SK-N-SH treated with all-trans-retinoic acid at 6 μM for 48 hours (cell line): ENCODE data around the gene DUSP14.

Experiments used
- ISL1 ChIP-seq: fragments of 250-450 bp; sonication (Bioruptor Pico); IDR thresholded peaks from 2 replicates; pipeline ENCODE4 v2.1.2; 2022; ENCODE audit warnings: mild to moderate bottlenecking, moderate library complexity
- OSR1 ChIP-seq: fragments of 250-450 bp; sonication (Bioruptor Pico); IDR thresholded peaks from 2 replicates; pipeline ENCODE4 v1.8.0; 2022; ENCODE audit warnings: moderate library complexity, mild to moderate bottlenecking, inconsistent platforms
- ZC3H10 ChIP-seq: fragments of 250-450 bp; sonication (Bioruptor Pico); IDR thresholded peaks from 2 replicates; pipeline ENCODE4 v1.5.1; 2021; ENCODE audit warnings: mild to moderate bottlenecking, moderate library complexity
- ZFP3 ChIP-seq: fragments of 250-450 bp; sonication (Bioruptor Pico); IDR thresholded peaks from 2 replicates; pipeline ENCODE4 v1.5.0; 2020; ENCODE audit warnings: mild to moderate bottlenecking, moderate library complexity
- TF ChIP-seq, protein P1 (sequence below): fragments of 250-450 bp; sonication (Bioruptor Pico); IDR thresholded peaks from 2 replicates; pipeline ENCODE4 v1.5.0; 2020; ENCODE audit warnings: mild to moderate bottlenecking, moderate library complexity
- TF ChIP-seq, protein P2 (sequence below): fragments of 250-450 bp; sonication (Bioruptor Pico); IDR thresholded peaks from 2 replicates; pipeline ENCODE4 v1.8.0; 2021; ENCODE audit warnings: low read depth, mild to moderate bottlenecking, moderate library complexity, borderline replicate concordance
- TF ChIP-seq, protein P3 (sequence below): fragments of 250-450 bp; sonication (Bioruptor Pico); IDR thresholded peaks from 2 replicates; pipeline ENCODE4 v1.8.0; 2020; ENCODE audit warnings: mild to moderate bottlenecking, moderate library complexity, borderline replicate concordance

DNA sequence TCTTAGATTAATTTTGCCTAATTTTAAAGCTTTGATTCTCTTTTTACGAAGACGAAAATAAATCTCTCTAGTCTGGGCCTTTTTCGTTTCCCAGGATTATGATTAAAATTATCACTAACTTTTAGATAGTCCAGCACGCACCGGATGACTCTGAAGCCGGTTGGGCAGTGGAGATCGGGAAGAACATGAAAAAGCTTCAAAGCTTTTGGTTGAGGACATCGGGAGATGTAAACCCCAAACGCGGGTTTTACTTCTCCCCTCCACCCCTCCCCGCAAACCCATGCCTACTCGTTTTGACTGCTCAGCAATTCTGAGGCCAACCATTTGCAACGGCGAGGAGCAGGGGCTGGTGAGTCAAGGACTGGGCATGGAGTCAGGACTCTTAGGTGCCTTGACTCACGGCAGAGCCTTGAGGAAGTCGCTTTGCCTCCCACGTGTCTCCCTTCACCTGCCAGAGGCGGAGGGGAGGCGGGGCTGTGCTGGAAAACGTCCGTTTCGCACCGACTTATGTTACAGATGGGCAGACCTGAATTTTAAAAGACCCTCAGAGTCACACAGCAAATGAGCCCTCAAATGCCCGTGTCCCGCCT is 989 bp upstream of the DUSP14 start:
- TF ChIP-seq, protein P1, sequence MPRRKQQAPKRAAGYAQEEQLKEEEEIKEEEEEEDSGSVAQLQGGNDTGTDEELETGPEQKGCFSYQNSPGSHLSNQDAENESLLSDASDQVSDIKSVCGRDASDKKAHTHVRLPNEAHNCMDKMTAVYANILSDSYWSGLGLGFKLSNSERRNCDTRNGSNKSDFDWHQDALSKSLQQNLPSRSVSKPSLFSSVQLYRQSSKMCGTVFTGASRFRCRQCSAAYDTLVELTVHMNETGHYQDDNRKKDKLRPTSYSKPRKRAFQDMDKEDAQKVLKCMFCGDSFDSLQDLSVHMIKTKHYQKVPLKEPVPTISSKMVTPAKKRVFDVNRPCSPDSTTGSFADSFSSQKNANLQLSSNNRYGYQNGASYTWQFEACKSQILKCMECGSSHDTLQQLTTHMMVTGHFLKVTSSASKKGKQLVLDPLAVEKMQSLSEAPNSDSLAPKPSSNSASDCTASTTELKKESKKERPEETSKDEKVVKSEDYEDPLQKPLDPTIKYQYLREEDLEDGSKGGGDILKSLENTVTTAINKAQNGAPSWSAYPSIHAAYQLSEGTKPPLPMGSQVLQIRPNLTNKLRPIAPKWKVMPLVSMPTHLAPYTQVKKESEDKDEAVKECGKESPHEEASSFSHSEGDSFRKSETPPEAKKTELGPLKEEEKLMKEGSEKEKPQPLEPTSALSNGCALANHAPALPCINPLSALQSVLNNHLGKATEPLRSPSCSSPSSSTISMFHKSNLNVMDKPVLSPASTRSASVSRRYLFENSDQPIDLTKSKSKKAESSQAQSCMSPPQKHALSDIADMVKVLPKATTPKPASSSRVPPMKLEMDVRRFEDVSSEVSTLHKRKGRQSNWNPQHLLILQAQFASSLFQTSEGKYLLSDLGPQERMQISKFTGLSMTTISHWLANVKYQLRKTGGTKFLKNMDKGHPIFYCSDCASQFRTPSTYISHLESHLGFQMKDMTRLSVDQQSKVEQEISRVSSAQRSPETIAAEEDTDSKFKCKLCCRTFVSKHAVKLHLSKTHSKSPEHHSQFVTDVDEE (CRISPR knock-in tag) = no peak
- no peak for TF ChIP-seq ZFP3 (CRISPR knock-in tag)
- TF ChIP-seq OSR1 (CRISPR knock-in tag) = no peak
- TF ChIP-seq ZC3H10 (CRISPR knock-in tag) = no peak
- TF ChIP-seq, protein P2, sequence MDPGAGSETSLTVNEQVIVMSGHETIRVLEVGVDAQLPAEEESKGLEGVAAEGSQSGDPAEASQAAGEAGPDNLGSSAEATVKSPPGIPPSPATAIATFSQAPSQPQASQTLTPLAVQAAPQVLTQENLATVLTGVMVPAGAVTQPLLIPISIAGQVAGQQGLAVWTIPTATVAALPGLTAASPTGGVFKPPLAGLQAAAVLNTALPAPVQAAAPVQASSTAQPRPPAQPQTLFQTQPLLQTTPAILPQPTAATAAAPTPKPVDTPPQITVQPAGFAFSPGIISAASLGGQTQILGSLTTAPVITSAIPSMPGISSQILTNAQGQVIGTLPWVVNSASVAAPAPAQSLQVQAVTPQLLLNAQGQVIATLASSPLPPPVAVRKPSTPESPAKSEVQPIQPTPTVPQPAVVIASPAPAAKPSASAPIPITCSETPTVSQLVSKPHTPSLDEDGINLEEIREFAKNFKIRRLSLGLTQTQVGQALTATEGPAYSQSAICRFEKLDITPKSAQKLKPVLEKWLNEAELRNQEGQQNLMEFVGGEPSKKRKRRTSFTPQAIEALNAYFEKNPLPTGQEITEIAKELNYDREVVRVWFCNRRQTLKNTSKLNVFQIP (CRISPR knock-in tag) = no peak
- TF ChIP-seq, protein P3, sequence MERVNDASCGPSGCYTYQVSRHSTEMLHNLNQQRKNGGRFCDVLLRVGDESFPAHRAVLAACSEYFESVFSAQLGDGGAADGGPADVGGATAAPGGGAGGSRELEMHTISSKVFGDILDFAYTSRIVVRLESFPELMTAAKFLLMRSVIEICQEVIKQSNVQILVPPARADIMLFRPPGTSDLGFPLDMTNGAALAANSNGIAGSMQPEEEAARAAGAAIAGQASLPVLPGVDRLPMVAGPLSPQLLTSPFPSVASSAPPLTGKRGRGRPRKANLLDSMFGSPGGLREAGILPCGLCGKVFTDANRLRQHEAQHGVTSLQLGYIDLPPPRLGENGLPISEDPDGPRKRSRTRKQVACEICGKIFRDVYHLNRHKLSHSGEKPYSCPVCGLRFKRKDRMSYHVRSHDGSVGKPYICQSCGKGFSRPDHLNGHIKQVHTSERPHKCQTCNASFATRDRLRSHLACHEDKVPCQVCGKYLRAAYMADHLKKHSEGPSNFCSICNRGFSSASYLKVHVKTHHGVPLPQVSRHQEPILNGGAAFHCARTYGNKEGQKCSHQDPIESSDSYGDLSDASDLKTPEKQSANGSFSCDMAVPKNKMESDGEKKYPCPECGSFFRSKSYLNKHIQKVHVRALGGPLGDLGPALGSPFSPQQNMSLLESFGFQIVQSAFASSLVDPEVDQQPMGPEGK (CRISPR knock-in tag) = no peak
- TF ChIP-seq ISL1 (CRISPR knock-in tag) = no peak
